NT2/D1 (cell line): ENCODE data around the gene IFT80.

Experiments used
- DNase-seq: peaks from one replicate; pipeline ENCODE4 v3.0.0-alpha.2; 2011; ENCODE audit warnings: low read depth, low spot score
- H3K27me3 ChIP-seq: 2 replicates; pipeline ENCODE4 v1.6.0; 2011; ENCODE audit warnings: mild to moderate bottlenecking; ENCODE audit not compliant: insufficient read length, insufficient read depth
- H3K36me3 ChIP-seq: 2 replicates; pipeline ENCODE4 v1.6.1; 2011; ENCODE audit warnings: mild to moderate bottlenecking, low read length, mixed read lengths; ENCODE audit not compliant: insufficient read depth, insufficient read length
- H3K4me1 ChIP-seq: 2 replicates; pipeline ENCODE4 v1.5.1; 2011; ENCODE audit not compliant: insufficient read depth, insufficient read length
- H3K4me3 ChIP-seq: 2 replicates; pipeline ENCODE4 v1.5.1; 2011; ENCODE audit warnings: low read depth; ENCODE audit not compliant: insufficient read length
- H3K9ac ChIP-seq: 2 replicates; pipeline ENCODE4 v1.6.0; 2011; ENCODE audit warnings: low read depth; ENCODE audit not compliant: insufficient read length
- H3K9me3 ChIP-seq: 2 replicates; pipeline ENCODE4 v1.5.1; 2011; ENCODE audit warnings: mild to moderate bottlenecking, low read length; ENCODE audit not compliant: insufficient read depth
- SUZ12 ChIP-seq: IDR thresholded peaks from 2 replicates; pipeline ENCODE4 v1.6.1; 2011; ENCODE audit not compliant: insufficient read length, insufficient read depth; ENCODE audit errors: extremely low read depth
- YY1 ChIP-seq: IDR thresholded peaks from 2 replicates; pipeline ENCODE4 v1.6.1; 2011; ENCODE audit not compliant: insufficient read length, insufficient read depth
- ZNF274 ChIP-seq: IDR thresholded peaks from 2 replicates; pipeline ENCODE4 v1.6.1; 2011; ENCODE audit warnings: mild to moderate bottlenecking, low read depth, low read length

IFT80 gene

DNA sequence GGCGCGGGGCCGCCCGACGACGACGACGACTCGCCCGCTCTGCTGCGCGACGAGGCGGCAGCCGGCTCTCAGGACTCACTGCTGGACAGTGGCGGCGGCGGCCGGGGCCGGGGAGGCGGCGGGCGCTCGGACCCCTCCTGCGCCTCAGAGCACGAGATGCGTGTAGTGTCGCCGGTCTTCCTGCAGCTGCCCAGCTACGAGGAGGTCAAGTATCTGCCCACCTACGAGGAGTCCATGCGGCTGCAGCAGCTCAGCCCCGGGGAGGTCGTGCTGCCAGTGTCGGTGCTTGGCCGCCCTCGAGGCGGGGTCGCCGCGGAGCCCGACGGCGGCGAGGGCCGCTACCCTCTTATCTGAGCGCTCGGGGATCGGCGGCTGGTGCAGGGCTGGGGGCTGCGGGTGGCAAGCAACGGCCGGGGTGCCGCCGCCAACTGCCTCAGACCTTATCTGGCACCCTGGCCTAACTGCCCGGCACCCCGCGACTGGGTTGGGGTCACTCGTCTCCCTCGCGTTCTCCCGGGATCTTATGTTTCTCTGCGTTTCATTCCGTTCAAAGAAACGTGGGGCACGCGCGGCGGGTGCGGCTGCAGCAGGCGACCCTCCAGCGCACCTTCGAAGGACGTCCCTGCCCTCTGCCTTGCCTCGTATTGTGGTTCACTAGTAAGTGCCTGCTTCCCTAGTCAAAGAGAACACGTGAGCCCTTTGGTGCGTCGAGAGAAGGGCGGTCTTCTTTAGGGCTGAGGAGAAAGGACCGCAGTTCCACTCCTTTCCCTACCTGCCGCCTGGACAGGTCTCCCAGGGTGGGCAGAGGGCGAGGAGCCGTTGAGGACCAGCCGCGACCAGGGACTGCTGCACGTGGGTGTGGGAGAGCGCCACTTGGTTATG is 172.8 kb downstream of the IFT80 start:
- no peaks in the 10 kb centered on the region for H3K9me3 ChIP-seq
- TF ChIP-seq ZNF274 (no peak), SUZ12 (peak; percentile 45), YY1 (no peak)
- H3K27me3 ChIP-seq: peaks cover 60% of the 10 kb centered on the region
- peak overlapping the region; percentile 73 for H3K9ac ChIP-seq
- no peak for DNase-seq
- peaks cover 7% of the 10 kb centered on the region for H3K4me1 ChIP-seq
- H3K36me3 ChIP-seq: no peaks in the 10 kb centered on the region
- peak overlapping the region; percentile 50 for H3K4me3 ChIP-seq

DNA sequence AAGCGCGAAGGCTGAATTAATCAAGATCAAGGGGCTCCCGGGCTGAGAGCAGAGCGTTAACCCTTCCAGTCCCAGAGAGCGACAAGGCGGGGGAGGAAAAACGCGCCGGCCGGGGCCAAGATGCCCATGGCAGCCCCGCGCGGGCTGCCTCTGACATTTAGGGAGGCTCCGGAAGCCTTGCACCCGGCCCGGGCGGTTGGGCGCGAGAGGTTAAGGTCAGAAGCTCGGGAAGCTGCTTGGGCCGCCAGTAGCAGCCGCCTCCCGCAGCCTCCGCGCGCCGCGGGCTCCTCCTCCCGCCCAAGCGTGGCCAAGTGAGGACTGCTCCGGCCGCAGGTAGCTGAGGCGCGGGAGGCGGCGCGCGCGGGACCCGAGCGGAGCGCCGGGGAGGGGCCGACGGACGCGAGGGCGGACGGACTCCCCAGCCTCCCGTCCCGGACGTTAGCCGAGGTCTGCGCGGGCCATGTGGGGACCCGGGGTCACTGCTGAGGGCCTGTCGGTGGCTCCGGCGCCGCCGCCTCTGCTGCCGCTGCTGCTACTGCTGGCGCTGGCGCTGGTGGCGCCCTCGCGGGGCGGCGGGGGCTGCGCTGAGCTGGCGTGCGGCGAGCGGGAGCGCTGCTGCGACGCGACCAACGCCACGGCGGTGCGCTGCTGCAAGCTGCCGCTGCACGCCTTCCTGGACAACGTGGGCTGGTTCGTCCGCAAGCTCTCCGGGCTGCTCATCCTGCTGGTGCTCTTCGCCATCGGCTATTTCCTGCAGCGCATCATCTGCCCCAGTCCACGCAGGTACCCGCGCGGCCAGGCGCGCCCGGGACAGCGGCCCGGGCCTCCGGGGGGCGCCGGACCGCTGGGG is 173.6 kb downstream of the IFT80 start, which contains the start of gene C3orf80:
C3orf80 (plus strand) TSS at position 247 of the 850 bp plus-strand sequence; CDS start at position 461, 214 bp downstream.
- no peaks in the 10 kb centered on the region for H3K9me3 ChIP-seq
- H3K4me1 ChIP-seq: peaks cover 7% of the 10 kb centered on the region
- no peaks in the 10 kb centered on the region for H3K36me3 ChIP-seq
- TF ChIP-seq ZNF274 (no peak), SUZ12 (no peak), YY1 (no peak)
- DNase-seq: peak; percentile 52
- peaks cover 60% of the 10 kb centered on the region for H3K27me3 ChIP-seq
- peak within 1 kb of the TSS; percentile 73 for H3K9ac ChIP-seq
- peak within 1 kb of the TSS; percentile 50 for H3K4me3 ChIP-seq

DNA sequence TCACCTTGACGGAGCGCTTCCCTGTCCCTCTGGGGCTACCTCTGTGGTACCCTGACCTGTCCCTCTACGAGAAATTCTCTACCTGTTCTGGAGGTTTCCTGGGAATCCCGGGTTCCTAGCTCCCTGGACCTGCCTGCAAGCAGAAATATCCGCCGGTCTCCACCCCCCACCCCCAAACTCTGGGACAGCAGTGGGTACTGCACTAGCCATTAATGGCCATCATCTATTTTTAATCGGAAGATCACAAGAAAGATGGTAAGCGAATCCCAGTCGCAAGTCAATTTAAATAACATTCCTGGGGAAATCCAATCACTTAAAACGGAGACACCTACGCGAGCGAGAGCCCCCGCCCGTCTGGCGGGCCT is 174.2 kb downstream of the IFT80 start:
- Histone ChIP-seq H3K9ac (peak overlapping the region; percentile 73), H3K4me1 (peaks cover 7% of the 10 kb centered on the region), H3K9me3 (no peaks in the 10 kb centered on the region), H3K36me3 (no peaks in the 10 kb centered on the region), H3K4me3 (peak overlapping the region; percentile 50), H3K27me3 (peaks cover 60% of the 10 kb centered on the region)
- no peak for DNase-seq
- TF ChIP-seq SUZ12: no peak
- no peak for TF ChIP-seq YY1
- TF ChIP-seq ZNF274: no peak

DNA sequence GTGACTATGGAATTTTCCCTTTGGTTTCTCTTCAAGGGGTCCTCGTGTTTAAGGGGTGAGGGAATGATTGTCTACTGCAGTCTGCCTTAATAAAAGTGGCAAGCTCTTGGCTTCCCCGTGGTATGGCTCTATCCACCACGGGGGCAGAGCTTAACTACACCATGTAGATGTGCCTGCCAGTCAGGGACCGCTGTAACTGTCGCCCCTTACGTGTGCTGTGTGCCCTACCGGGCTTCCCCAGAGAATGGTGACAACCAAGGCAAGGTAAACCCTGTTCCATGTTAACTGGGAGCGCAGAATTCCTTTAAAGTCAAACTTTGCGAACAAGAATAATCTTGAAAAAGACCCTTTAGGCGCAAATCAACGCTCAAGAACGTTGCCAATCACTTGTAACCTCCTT is 174.8 kb downstream of the IFT80 start:
- Histone ChIP-seq H3K36me3 (no peaks in the 10 kb centered on the region), H3K27me3 (peaks cover 60% of the 10 kb centered on the region), H3K4me1 (peaks cover 7% of the 10 kb centered on the region), H3K4me3 (no peak overlapping the region), H3K9me3 (no peaks in the 10 kb centered on the region), H3K9ac (no peak overlapping the region)
- TF ChIP-seq SUZ12 (no peak), ZNF274 (no peak), YY1 (no peak)
- no peak for DNase-seq

GRCh38 chr3:160221019-160221418 is 178.0 kb downstream of the IFT80 start:
- Histone ChIP-seq H3K4me1 (peaks cover under 1% of the 10 kb centered on the region), H3K9ac (no peak overlapping the region), H3K4me3 (no peak overlapping the region), H3K27me3 (peaks cover 36% of the 10 kb centered on the region), H3K9me3 (no peaks in the 10 kb centered on the region), H3K36me3 (no peaks in the 10 kb centered on the region)
- DNase-seq: no peak
- TF ChIP-seq SUZ12: no peak
- TF ChIP-seq ZNF274: no peak
- no peak for TF ChIP-seq YY1

GRCh38 chr3:160220038-160220437 is 179.0 kb downstream of the IFT80 start:
- peaks cover 27% of the 10 kb centered on the region for H3K27me3 ChIP-seq
- no peaks in the 10 kb centered on the region for H3K9me3 ChIP-seq
- H3K36me3 ChIP-seq: no peaks in the 10 kb centered on the region
- H3K4me1 ChIP-seq: no peaks in the 10 kb centered on the region
- no peak for DNase-seq
- TF ChIP-seq YY1 (no peak), ZNF274 (no peak), SUZ12 (no peak)
- H3K4me3 ChIP-seq: no peak overlapping the region
- no peak overlapping the region for H3K9ac ChIP-seq

DNA sequence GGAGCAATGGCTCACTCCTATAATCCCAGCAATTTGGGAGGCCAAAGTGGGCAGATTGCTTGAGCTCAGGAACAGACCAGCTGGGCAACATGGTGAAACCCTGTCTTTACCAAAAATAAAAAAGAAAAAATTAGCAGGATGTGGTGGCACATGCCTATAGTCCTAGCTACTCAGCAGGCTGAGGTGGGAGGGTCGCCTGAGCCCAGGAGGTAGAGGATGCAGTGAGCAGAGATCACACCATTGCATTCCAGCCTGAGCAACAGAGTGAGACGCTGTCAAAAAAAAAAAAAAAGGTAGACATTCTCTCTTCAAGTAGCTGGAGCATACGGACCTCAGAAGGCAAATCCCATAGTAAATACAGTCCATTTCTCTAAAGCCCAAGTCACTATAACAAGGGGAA is 180.9 kb downstream of the IFT80 start:
- no peaks in the 10 kb centered on the region for H3K36me3 ChIP-seq
- DNase-seq: no peak
- H3K9me3 ChIP-seq: no peaks in the 10 kb centered on the region
- H3K4me1 ChIP-seq: no peaks in the 10 kb centered on the region
- H3K9ac ChIP-seq: no peak overlapping the region
- H3K27me3 ChIP-seq: peaks cover 10% of the 10 kb centered on the region
- H3K4me3 ChIP-seq: no peak overlapping the region
- TF ChIP-seq ZNF274: no peak
- no peak for TF ChIP-seq SUZ12
- TF ChIP-seq YY1: no peak
